Measurements from ENCODE around the gene TSHZ2. TPM values are rescaled to one million over a fixed set of nuclear protein-coding genes. Genes with fewer than 3 reads are reported as not detected.

Gene TSHZ2
- total RNA-seq, 3 donors from 2014 or later (not counting 1 experiment from before 2014, with no cell fraction given) = 1.8 to 1.9 TPM; not detected in 1

GRCh38 chr20:53128004-53128403, 155.8 kb downstream of the TSHZ2 start:
- no peak overlapping the region for H3K27ac Mint-ChIP-seq
- H3K27me3 Mint-ChIP-seq (ENCODE audit: low read depth in 2 of 2) = peaks cover 11 to 32% of the 10 kb centered on the region in 2 donors
- DNase-seq = no peak

GRCh38 chr20:53129563-53129962, 157.4 kb downstream of the TSHZ2 start:
- TF ChIP-seq CTCF (IDR thresholded peaks at IDR 0.05) = no peak
- Mint-ChIP-seq H3K4me1 (no peaks in the 10 kb centered on the region), H3K4me3 (no peak overlapping the region), H3K27ac (no peak overlapping the region), H3K27me3 (ENCODE audit: low read depth in 2 of 2) (peaks cover 10 to 26% of the 10 kb centered on the region in 2 donors), H3K9me3 (no peaks in the 10 kb centered on the region), H3K36me3 (no peaks in the 10 kb centered on the region)
- Histone ChIP-seq H3K27me3 (ENCODE audit: control insufficient read depth, insufficient read depth, low read length) (no peaks in the 10 kb centered on the region), H3K27ac (ENCODE audit: low read length) (no peak overlapping the region), H3K4me3 (ENCODE audit: low read length) (no peak overlapping the region), H3K4me1 (ENCODE audit: control insufficient read depth, insufficient read depth, low read length) (no peaks in the 10 kb centered on the region), H3K9me3 (ENCODE audit: control insufficient read depth, insufficient read depth, low read length) (no peaks in the 10 kb centered on the region), H3K36me3 (ENCODE audit: control insufficient read depth, insufficient read depth, low read length) (no peaks in the 10 kb centered on the region)
- intact Hi-C loops (cut with micrococcal nuclease) = no loop called here
- DNase-seq (no peak), ATAC-seq (no peak)
- 94% methylated on average over 8 of the region's 9 CpGs for WGBS (ENCODE audit: insufficient coverage)

More at GRCh38 chr20:53128004-53128403, 155.8 kb downstream of the TSHZ2 start:
- Mint-ChIP-seq H3K4me1 (no peaks in the 10 kb centered on the region), H3K36me3 (no peaks in the 10 kb centered on the region), H3K9me3 (no peaks in the 10 kb centered on the region), H3K4me3 (no peak overlapping the region)
- no peaks in the 10 kb centered on the region for H3K27me3 ChIP-seq (ENCODE audit: control insufficient read depth, insufficient read depth, low read length)
- intact Hi-C loops (cut with micrococcal nuclease) = no loop called here
- WGBS (ENCODE audit: insufficient coverage) = 83% methylated on average over 2 of the region's 2 CpGs
- no peak for ATAC-seq
- H3K4me1 ChIP-seq (ENCODE audit: control insufficient read depth, insufficient read depth, low read length) = no peaks in the 10 kb centered on the region
- no peak for TF ChIP-seq CTCF (IDR thresholded peaks at IDR 0.05)
- H3K36me3 ChIP-seq (ENCODE audit: control insufficient read depth, insufficient read depth, low read length) = no peaks in the 10 kb centered on the region
- no peaks in the 10 kb centered on the region for H3K9me3 ChIP-seq (ENCODE audit: control insufficient read depth, insufficient read depth, low read length)
- no peak overlapping the region for H3K4me3 ChIP-seq (ENCODE audit: low read length)
- no peak overlapping the region for H3K27ac ChIP-seq (ENCODE audit: low read length)

- Mint-ChIP-seq H3K27ac (no peak overlapping the region), H3K9me3 (no peaks in the 10 kb centered on the region), H3K27me3 (ENCODE audit: low read depth in 2 of 2) (peaks cover 15 to 26% of the 10 kb centered on the region in 2 donors), H3K4me3 (no peak overlapping the region), H3K36me3 (no peaks in the 10 kb centered on the region), H3K4me1 (no peaks in the 10 kb centered on the region)
- no peaks in the 10 kb centered on the region for H3K27me3 ChIP-seq (ENCODE audit: control insufficient read depth, insufficient read depth, low read length)
- WGBS (ENCODE audit: insufficient coverage) = 52% methylated on average over 3 of the region's 3 CpGs
- no peaks in the 10 kb centered on the region for H3K36me3 ChIP-seq (ENCODE audit: control insufficient read depth, insufficient read depth, low read length)
- no peak for TF ChIP-seq CTCF (IDR thresholded peaks at IDR 0.05)
- ATAC-seq (no peak), DNase-seq (no peak)
- H3K9me3 ChIP-seq (ENCODE audit: control insufficient read depth, insufficient read depth, low read length) = no peaks in the 10 kb centered on the region
- no peak overlapping the region for H3K27ac ChIP-seq (ENCODE audit: low read length)
- H3K4me3 ChIP-seq (ENCODE audit: low read length) = no peak overlapping the region
- intact Hi-C loops (cut with micrococcal nuclease) = no loop called here
- no peaks in the 10 kb centered on the region for H3K4me1 ChIP-seq (ENCODE audit: control insufficient read depth, insufficient read depth, low read length)
These were observed 158.6 kb downstream of the TSHZ2 start for GRCh38 chr20:53130795-53131194.

- Histone ChIP-seq H3K27me3 (ENCODE audit: control insufficient read depth, insufficient read depth, low read length) (no peaks in the 10 kb centered on the region), H3K9me3 (ENCODE audit: control insufficient read depth, insufficient read depth, low read length) (no peaks in the 10 kb centered on the region), H3K36me3 (ENCODE audit: control insufficient read depth, insufficient read depth, low read length) (no peaks in the 10 kb centered on the region), H3K4me1 (ENCODE audit: control insufficient read depth, insufficient read depth, low read length) (no peaks in the 10 kb centered on the region), H3K4me3 (ENCODE audit: low read length) (no peak overlapping the region), H3K27ac (ENCODE audit: low read length) (no peak overlapping the region)
- intact Hi-C loops (cut with micrococcal nuclease) = no loop called here
- Mint-ChIP-seq H3K9me3 (no peaks in the 10 kb centered on the region), H3K4me3 (no peak overlapping the region), H3K36me3 (no peaks in the 10 kb centered on the region), H3K4me1 (no peaks in the 10 kb centered on the region), H3K27ac (no peak overlapping the region), H3K27me3 (ENCODE audit: low read depth in 2 of 2) (peaks cover 7 to 15% of the 10 kb centered on the region in 2 donors)
- TF ChIP-seq CTCF (IDR thresholded peaks at IDR 0.05) = no peak
- ATAC-seq = no peak
- DNase-seq = no peak
- 62% methylated on average over 4 of the region's 4 CpGs for WGBS (ENCODE audit: insufficient coverage)
These were observed 161.0 kb downstream of the TSHZ2 start for GRCh38 chr20:53133125-53133524.
